HepG2 (cell line): Measurements from ENCODE around the gene HAGHL. TPM values are rescaled to one million over a fixed set of nuclear protein-coding genes. Genes with fewer than 3 reads are reported as not detected.

Experiments
- ATAC-seq: fragments of 200-7000 bp; cut with Tn5 transposase; 3 replicates; pipeline ENCODE4 v1.9.1; 2020; ENCODE audit warnings: mild to moderate bottlenecking, moderate library complexity
- BruUV-seq: library from RNA; stranded (reverse); fragments of 400-500 nt; replicated peaks from 2 replicates; lab custom pipeline; 2021; lab: Mats Ljungman, UMichigan
- CTCF ChIA-PET: fragments of 300-600 bp; formaldehyde crosslinking; extraction: SDS; loops from one replicate; lab custom pipeline; 2021; ENCODE audit warnings: low total read pairs, inconsistent platforms, low intra/inter-chr PET ratio; lab: Yijun Ruan, JAX
- POLR2A ChIA-PET: fragments of 350-600 bp; sonication (Branson Sonifier 250); formaldehyde crosslinking; loops from one replicate; lab custom pipeline; 2020; ENCODE audit warnings: antibody characterized with exemption, inconsistent platforms; lab: Yijun Ruan, JAX
- DNase-seq: peaks from one replicate; pipeline ENCODE4 v3.0.0-alpha.2; 2015; ENCODE audit warnings: low spot score
- FAIRE-seq: peaks from 3 replicates; lab custom pipeline; 2011; peaks lifted over from hg19 to GRCh38; lab: Jason Lieb, UNC
- H2AFZ ChIP-seq: one replicate; pipeline ENCODE4 v1.6.1; 2011; ENCODE audit warnings: low read length, inconsistent platforms
- H3K27ac ChIP-seq: fragments of 300-600 bp; 3 replicates; pipeline ENCODE4 v1.8.0; 2011; ENCODE audit warnings: mixed run types, mild to moderate bottlenecking, mixed read lengths, low read length, inconsistent platforms; ENCODE audit not compliant: insufficient read depth; ENCODE audit errors: extremely low read length
- H3K27me3 ChIP-seq, 2 experiments: fragments of 200-600 bp in 1 of 2; 2 replicates in 1 of 2; 3 replicates in 1 of 2; pipeline versions ENCODE4 v1.6.0 to v1.8.0; 2011; ENCODE audit warnings: low read length in 2 of 2, mild to moderate bottlenecking in 2 of 2, moderate library complexity in 2 of 2, inconsistent platforms in 1 of 2; ENCODE audit not compliant: insufficient read depth in 2 of 2, control insufficient read depth in 1 of 2
- H3K36me3 ChIP-seq, 2 experiments: fragments of 200-600 bp in 1 of 2; replicated peaks in 1 of 2; 2 replicates in 1 of 2; 3 replicates in 1 of 2; pipeline versions ENCODE4 v1.5.1 to v1.8.0; 2011; ENCODE audit warnings: low read length in 2 of 2, inconsistent platforms in 1 of 2; ENCODE audit not compliant: insufficient read depth in 2 of 2, control insufficient read depth in 1 of 2
- H3K4me1 ChIP-seq: 2 replicates; pipeline ENCODE4 v1.5.1; 2012; ENCODE audit warnings: low read length, inconsistent platforms; ENCODE audit not compliant: insufficient read depth
- H3K4me2 ChIP-seq: 2 replicates; pipeline ENCODE4 v1.6.0; 2011; ENCODE audit warnings: low read depth, low read length, inconsistent platforms
- H3K4me3 ChIP-seq, 3 experiments: fragments of 200-600 bp in 1 of 3; sonication (generic), shearing (Covaris generic) in 1 of 3; replicated peaks in 1 of 3; 2 replicates each; pipeline ENCODE4 v1.5.1; 2011 to 2016; ENCODE audit warnings: low read length in 3 of 3, inconsistent platforms in 2 of 3, low read depth in 2 of 3, mild to moderate bottlenecking in 2 of 3, control low read depth in 1 of 3, mixed read lengths in 1 of 3; ENCODE audit not compliant: insufficient read depth in 1 of 3
- H3K79me2 ChIP-seq: one replicate; pipeline ENCODE4 v1.6.1; 2011; ENCODE audit warnings: low read length, inconsistent platforms; ENCODE audit not compliant: insufficient read depth
- H3K9ac ChIP-seq: 2 replicates; pipeline ENCODE4 v1.6.0; 2011; ENCODE audit warnings: mild to moderate bottlenecking, low read depth, low read length, inconsistent platforms; ENCODE audit not compliant: insufficient read depth
- H3K9me3 ChIP-seq: 2 replicates; pipeline ENCODE4 v1.5.1; 2012; ENCODE audit warnings: mild to moderate bottlenecking, low read length
- H4K20me1 ChIP-seq: 2 replicates; pipeline ENCODE4 v1.6.0; 2011; ENCODE audit warnings: inconsistent platforms, mild to moderate bottlenecking, low read length, moderate library complexity; ENCODE audit not compliant: insufficient read depth
- CCDC6 ChIP-seq: sonication (generic); formaldehyde crosslinking; IDR thresholded peaks from 2 replicates; pipeline ENCODE4 v1.8.1; 2022; ENCODE audit warnings: mild to moderate bottlenecking, missing genetic modification reagents, moderate library complexity
- HOXA3 ChIP-seq: sonication (generic); formaldehyde crosslinking; IDR thresholded peaks from 2 replicates; pipeline ENCODE4 v1.5.0; 2020; ENCODE audit warnings: missing genetic modification reagents
- MAFF ChIP-seq: IDR thresholded peaks from 2 replicates; pipeline ENCODE4 v1.6.1; 2011; ENCODE audit warnings: low read depth, low read length, improper control_type of control experiment
- MAFK ChIP-seq, 2 experiments: IDR thresholded peaks in 1 of 2; conservative IDR thresholded peaks in 1 of 2; 2 replicates each; pipeline ENCODE4 v1.6.1; 2011; ENCODE audit warnings: improper control_type of control experiment in 2 of 2, low read length in 2 of 2
- NAIF1 ChIP-seq: sonication (generic); formaldehyde crosslinking; IDR thresholded peaks from 2 replicates; pipeline ENCODE4 v1.5.0; 2020; ENCODE audit warnings: mild to moderate bottlenecking, missing genetic modification reagents, borderline replicate concordance
- NFATC3 ChIP-seq: sonication (generic); formaldehyde crosslinking; IDR thresholded peaks from 2 replicates; pipeline ENCODE4 v1.5.1; 2020; ENCODE audit warnings: mild to moderate bottlenecking, missing genetic modification reagents
- SMARCE1 ChIP-seq: fragments of 450-650 bp; IDR thresholded peaks from 2 replicates; pipeline ENCODE4 v1.6.1; 2017; ENCODE audit warnings: borderline replicate concordance
- TAF15 ChIP-seq: fragments of 200-400 bp; formaldehyde crosslinking; IDR thresholded peaks from one replicate; pipeline ENCODE4 v1.6.1; 2018; ENCODE audit warnings: mild to moderate bottlenecking, low read depth, low read length; ENCODE audit not compliant: poor library complexity, severe bottlenecking
- ZHX1 ChIP-seq: sonication (generic); formaldehyde crosslinking; IDR thresholded peaks from 2 replicates; pipeline ENCODE4 v1.8.1; 2022; ENCODE audit warnings: low read depth, mild to moderate bottlenecking, missing genetic modification reagents
- ZNF383 ChIP-seq: sonication (generic); formaldehyde crosslinking; IDR thresholded peaks from 2 replicates; pipeline ENCODE4 v1.4.0; 2020; ENCODE audit warnings: missing genetic modification reagents, mild to moderate bottlenecking, borderline replicate concordance
- ZNF484 ChIP-seq: sonication (generic); formaldehyde crosslinking; IDR thresholded peaks from 2 replicates; pipeline ENCODE4 v1.5.1; 2020; ENCODE audit warnings: mild to moderate bottlenecking, low read depth, missing genetic modification reagents, borderline replicate concordance
- ZNF549 ChIP-seq: sonication (generic); formaldehyde crosslinking; IDR thresholded peaks from 2 replicates; pipeline ENCODE4 v1.5.0; 2020; ENCODE audit warnings: missing genetic modification reagents
- WGBS: methylation state at CpG from one replicate; pipeline ENCODE4 v1.1.6; 2017; ENCODE audit warnings: low lambda C conversion rate; 5-methylcytosine and 5-hydroxymethylcytosine counted together
- in situ Hi-C: cut with HindIII; loops from 2 replicates; pipeline ENCODE4 v1.10.0; 2017; ENCODE audit warnings: low pct_unique_long_range_greater_than_20kb; ENCODE audit not compliant: extremely low pct_ligation_motif_present
- intact Hi-C: fragments of 100-400 bp; cut with micrococcal nuclease; formaldehyde crosslinking; loops from one replicate; pipeline ENCODE4 v1.10.0; 2022; ENCODE audit not compliant: unreplicated experiment
- polyA plus RNA-seq, 8 experiments: library from polyadenylated mRNA; depleted of rRNA in 3 of 8; stranded (reverse) in 7 of 8; unstranded in 1 of 8; fragments of >200 nt; fragmentation: Illumina TruSeq in 4 of 8; extraction: Trizol in 4 of 8; gene quantifications; 2 replicates each; pipeline versions ENCODE4 v1.2.1 to v1.2.3, GENCODE V29; 2011 to 2016; ENCODE audit warnings: low read depth in 4 of 8, missing spikeins in 1 of 8, mixed read lengths in 1 of 8; ENCODE audit not compliant: insufficient read depth in 1 of 8
- total RNA-seq, 5 experiments: library from RNA; depleted of rRNA; stranded (reverse); fragments of >200 nt; fragmentation: Illumina TruSeq; extraction: Trizol; gene quantifications; 2 replicates each; pipeline ENCODE4 v1.2.3, GENCODE V29; 2016; ENCODE audit warnings: low read depth in 1 of 5
- TF ChIP-seq, protein P1 (sequence below): sonication (generic); formaldehyde crosslinking; IDR thresholded peaks from 2 replicates; pipeline ENCODE4 v1.4.0; 2020; ENCODE audit warnings: missing genetic modification reagents, borderline replicate concordance
- TF ChIP-seq, protein P2 (sequence below): sonication (generic); formaldehyde crosslinking; IDR thresholded peaks from 2 replicates; pipeline ENCODE4 v1.8.0; 2022; ENCODE audit warnings: missing genetic modification reagents, mild to moderate bottlenecking, inconsistent platforms, borderline replicate concordance

The HAGHL gene
- total and polyA plus RNA-seq, 2 of the 13 experiments (the other 11 are each of a cell fraction or from before 2014, with no cell fraction given), result 3.4 to 8.4 TPM

DNA sequence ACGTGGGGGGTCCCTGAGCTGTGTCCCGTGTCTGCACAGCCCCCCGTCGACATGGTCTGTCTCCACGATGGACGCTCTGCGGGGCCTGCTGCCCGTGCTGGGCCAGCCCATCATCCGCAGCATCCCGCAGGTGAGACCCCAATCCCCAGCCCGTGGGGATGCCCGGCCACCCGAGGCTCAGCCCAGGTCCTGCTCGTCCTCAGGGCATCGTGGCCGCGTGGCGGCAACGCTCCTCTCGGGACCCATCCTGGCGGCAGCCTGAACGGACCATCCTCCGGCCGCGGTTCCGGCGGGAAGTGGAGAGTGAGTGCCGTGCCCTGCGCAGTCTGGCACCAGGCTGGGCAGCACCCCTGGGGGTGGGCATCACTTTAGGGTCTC lies 38.6 kb downstream of the HAGHL start:
- FAIRE-seq, result no peak
- Histone ChIP-seq H4K20me1 (no peaks in the 10 kb centered on the region), H3K4me2 (no peak overlapping the region), H3K4me1 (peaks cover 22% of the 10 kb centered on the region), H3K79me2 (no peaks in the 10 kb centered on the region), H3K9ac (no peak overlapping the region), H3K9me3 (no peaks in the 10 kb centered on the region), H3K4me3 (no peak overlapping the region), H3K27me3 (peaks cover 0 to 2% of the 10 kb centered on the region in 2 experiments; a peak in 3 of 5 replicates), H3K36me3 (no peaks in the 10 kb centered on the region), H2AFZ (no peak overlapping the region), H3K27ac (no peak overlapping the region)
- DNase-seq, result no peak
- 89% methylated on average over 14 of the region's 29 CpGs for WGBS
- BruUV-seq, result no TSS peak
- ChIA-PET CTCF (no interaction called here), POLR2A (no interaction called here)
- ATAC-seq, result no peak
- in situ Hi-C loops (no loop called here), intact Hi-C loops (no loop called here)
- no peak for TF ChIP-seq NAIF1 (CRISPR knock-in tag)
- TF ChIP-seq TAF15, result no peak
- no peak for TF ChIP-seq MAFF
- TF ChIP-seq ZNF484 (CRISPR knock-in tag), result no peak
- no peak for TF ChIP-seq NFATC3 (CRISPR knock-in tag)
- no peak for TF ChIP-seq MAFK (conservative IDR thresholded peaks at IDR 0.05 in 1 of 2, IDR thresholded peaks at IDR 0.05 in 1 of 2; ENCODE audit: low read length in 2 of 2)
- TF ChIP-seq, protein P1, sequence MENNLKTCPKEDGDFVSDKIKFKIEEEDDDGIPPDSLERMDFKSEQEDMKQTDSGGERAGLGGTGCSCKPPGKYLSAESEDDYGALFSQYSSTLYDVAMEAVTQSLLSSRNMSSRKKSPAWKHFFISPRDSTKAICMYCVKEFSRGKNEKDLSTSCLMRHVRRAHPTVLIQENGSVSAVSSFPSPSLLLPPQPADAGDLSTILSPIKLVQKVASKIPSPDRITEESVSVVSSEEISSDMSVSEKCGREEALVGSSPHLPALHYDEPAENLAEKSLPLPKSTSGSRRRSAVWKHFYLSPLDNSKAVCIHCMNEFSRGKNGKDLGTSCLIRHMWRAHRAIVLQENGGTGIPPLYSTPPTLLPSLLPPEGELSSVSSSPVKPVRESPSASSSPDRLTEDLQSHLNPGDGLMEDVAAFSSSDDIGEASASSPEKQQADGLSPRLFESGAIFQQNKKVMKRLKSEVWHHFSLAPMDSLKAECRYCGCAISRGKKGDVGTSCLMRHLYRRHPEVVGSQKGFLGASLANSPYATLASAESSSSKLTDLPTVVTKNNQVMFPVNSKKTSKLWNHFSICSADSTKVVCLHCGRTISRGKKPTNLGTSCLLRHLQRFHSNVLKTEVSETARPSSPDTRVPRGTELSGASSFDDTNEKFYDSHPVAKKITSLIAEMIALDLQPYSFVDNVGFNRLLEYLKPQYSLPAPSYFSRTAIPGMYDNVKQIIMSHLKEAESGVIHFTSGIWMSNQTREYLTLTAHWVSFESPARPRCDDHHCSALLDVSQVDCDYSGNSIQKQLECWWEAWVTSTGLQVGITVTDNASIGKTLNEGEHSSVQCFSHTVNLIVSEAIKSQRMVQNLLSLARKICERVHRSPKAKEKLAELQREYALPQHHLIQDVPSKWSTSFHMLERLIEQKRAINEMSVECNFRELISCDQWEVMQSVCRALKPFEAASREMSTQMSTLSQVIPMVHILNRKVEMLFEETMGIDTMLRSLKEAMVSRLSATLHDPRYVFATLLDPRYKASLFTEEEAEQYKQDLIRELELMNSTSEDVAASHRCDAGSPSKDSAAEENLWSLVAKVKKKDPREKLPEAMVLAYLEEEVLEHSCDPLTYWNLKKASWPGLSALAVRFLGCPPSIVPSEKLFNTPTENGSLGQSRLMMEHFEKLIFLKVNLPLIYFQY (CRISPR knock-in tag), result no peak
- no peak for TF ChIP-seq ZNF549 (CRISPR knock-in tag)
- no peak for TF ChIP-seq HOXA3 (CRISPR knock-in tag)
- no peak for TF ChIP-seq SMARCE1
- TF ChIP-seq ZHX1 (CRISPR knock-in tag), result no peak
- TF ChIP-seq CCDC6, result no peak
- no peak for TF ChIP-seq ZNF383 (CRISPR knock-in tag)
- TF ChIP-seq, protein P2, sequence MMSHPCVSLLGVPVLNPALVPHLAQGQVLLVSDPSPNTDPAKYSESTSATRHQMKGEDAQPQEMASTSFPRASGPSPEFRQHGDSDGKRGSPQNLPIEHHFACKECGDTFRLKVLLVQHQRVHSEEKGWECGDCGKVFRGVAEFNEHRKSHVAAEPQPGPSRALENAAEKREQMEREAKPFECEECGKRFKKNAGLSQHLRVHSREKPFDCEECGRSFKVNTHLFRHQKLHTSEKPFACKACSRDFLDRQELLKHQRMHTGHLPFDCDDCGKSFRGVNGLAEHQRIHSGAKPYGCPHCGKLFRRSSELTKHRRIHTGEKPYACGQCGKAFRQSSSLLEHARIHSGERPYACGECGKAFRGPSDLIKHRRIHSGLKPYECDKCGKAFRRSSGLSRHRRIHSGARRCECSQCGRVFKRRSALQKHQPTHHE (CRISPR knock-in tag), result no peak
